HEK293 (cell line): ENCODE data around the gene SUPT4H1.

Experiments used
- YY1 ChIP-seq: fragments of 450-650 bp; formaldehyde crosslinking; IDR thresholded peaks from 2 replicates; pipeline ENCODE4 v1.5.1; 2018; ENCODE audit warnings: missing biosample characterization, missing genetic modification characterization
- ZNF529 ChIP-seq: fragments of 450-650 bp; formaldehyde crosslinking; IDR thresholded peaks from 2 replicates; pipeline ENCODE4 v1.5.1; 2017; ENCODE audit warnings: missing genetic modification characterization, missing biosample characterization; ENCODE audit not compliant: insufficient replicate concordance

- TF ChIP-seq ZNF529 (tag by site-specific recombination) (no peak), YY1 (tag by site-specific recombination) (no peak)
Measured at GRCh38 chr17:58391302-58391984, 39.4 kb upstream of the SUPT4H1 start.
